BE2C (cell line): ENCODE measurements around the gene TMEM220.

Experiments used
- DNase-seq: peaks from one replicate; pipeline ENCODE4 v3.0.0-alpha.2; 2020
- H3K27me3 ChIP-seq: fragments of 250-450 bp; sonication (Bioruptor Pico); 2 replicates; pipeline ENCODE4 v1.5.1; 2020; ENCODE audit warnings: mild to moderate bottlenecking
- H3K36me3 ChIP-seq: fragments of 250-450 bp; sonication (Bioruptor Pico); 2 replicates; pipeline ENCODE4 v1.5.1; 2020; ENCODE audit warnings: mild to moderate bottlenecking
- H3K4me1 ChIP-seq: fragments of 250-450 bp; sonication (Bioruptor Pico); 2 replicates; pipeline ENCODE4 v1.5.1; 2020
- H3K4me3 ChIP-seq: 2 replicates; pipeline ENCODE4 v1.5.1; 2011; ENCODE audit warnings: low read depth, low read length
- H3K9me3 ChIP-seq: fragments of 250-450 bp; sonication (Bioruptor Pico); 2 replicates; pipeline ENCODE4 v1.5.1; 2020
- TF ChIP-seq, protein P1 (sequence below): IDR thresholded peaks from 2 replicates; pipeline ENCODE4 v1.5.1; 2012; ENCODE audit warnings: mild to moderate bottlenecking, low read depth, low read length

The TMEM220 gene

DNA sequence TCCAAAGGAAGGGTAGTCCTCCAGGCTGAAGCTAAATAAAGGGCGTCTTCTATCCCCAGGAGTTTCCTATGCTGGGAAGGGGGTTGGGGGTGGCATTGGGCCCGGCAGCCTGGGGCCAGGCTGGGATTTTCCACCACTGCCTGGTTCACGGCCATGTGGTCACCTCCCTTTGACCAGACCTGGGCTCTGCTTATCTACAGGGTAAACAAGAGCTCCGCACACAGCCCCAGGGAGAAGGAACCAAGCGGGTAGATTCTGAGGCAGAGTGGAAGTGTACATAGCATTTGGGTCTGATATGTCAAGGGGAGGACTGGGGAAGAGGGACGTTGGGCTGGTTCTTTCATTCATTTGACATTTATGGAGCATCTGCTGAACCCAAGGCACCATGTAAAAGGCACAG, 27.2 kb upstream of the TMEM220 start:
- peak; percentile 16 for DNase-seq
- Histone ChIP-seq H3K4me1 (no peaks in the 10 kb centered on the region), H3K9me3 (no peaks in the 10 kb centered on the region), H3K36me3 (no peaks in the 10 kb centered on the region), H3K4me3 (no peak overlapping the region), H3K27me3 (no peaks in the 10 kb centered on the region)
- TF ChIP-seq, protein P1, sequence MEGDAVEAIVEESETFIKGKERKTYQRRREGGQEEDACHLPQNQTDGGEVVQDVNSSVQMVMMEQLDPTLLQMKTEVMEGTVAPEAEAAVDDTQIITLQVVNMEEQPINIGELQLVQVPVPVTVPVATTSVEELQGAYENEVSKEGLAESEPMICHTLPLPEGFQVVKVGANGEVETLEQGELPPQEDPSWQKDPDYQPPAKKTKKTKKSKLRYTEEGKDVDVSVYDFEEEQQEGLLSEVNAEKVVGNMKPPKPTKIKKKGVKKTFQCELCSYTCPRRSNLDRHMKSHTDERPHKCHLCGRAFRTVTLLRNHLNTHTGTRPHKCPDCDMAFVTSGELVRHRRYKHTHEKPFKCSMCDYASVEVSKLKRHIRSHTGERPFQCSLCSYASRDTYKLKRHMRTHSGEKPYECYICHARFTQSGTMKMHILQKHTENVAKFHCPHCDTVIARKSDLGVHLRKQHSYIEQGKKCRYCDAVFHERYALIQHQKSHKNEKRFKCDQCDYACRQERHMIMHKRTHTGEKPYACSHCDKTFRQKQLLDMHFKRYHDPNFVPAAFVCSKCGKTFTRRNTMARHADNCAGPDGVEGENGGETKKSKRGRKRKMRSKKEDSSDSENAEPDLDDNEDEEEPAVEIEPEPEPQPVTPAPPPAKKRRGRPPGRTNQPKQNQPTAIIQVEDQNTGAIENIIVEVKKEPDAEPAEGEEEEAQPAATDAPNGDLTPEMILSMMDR: no peak

DNA sequence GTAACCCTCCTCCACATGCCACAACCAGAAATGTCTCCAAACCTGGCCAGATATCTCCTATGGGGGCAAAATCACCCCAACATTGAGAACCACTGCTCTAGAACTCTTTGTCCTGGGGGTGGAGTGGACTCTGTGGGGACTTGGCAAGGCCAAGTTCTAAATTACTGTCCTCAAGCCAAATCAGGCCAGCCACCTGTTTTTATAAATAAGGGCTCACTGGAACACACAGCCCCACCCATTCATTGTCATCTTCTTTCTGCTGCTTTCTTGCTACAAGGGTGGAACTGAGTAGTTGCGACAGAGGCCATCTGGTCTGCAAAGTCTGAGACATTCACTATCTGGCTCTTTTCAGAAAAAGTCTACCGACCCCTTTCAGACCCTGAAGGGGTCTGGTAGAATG, 26.8 kb upstream of the TMEM220 start:
- TF ChIP-seq, protein P1: no peak
- H3K27me3 ChIP-seq: no peaks in the 10 kb centered on the region
- H3K4me3 ChIP-seq: no peak overlapping the region
- H3K4me1 ChIP-seq: no peaks in the 10 kb centered on the region
- no peaks in the 10 kb centered on the region for H3K9me3 ChIP-seq
- DNase-seq: no peak
- no peaks in the 10 kb centered on the region for H3K36me3 ChIP-seq

DNA sequence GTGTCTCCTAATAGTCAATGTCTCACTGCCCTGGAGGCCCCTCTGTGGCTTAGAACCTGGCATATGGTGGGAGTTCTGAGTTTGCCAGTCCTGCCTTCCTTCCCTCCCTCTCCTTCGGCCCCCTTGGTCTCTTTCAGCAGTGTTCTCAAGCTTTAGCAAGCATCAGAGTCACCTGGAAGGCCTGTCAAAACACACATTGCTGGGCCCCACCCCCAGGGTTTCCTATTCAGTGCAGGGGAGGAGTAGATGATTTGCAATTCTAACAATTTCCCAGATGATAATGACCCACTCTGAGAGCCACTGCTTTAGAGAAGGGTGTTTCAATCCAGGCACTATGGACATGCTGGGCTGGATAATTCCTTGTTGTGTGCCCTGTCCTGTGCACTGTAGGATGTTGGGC, 26.4 kb upstream of the TMEM220 start:
- H3K4me3 ChIP-seq: no peak overlapping the region
- DNase-seq: no peak
- no peaks in the 10 kb centered on the region for H3K36me3 ChIP-seq
- TF ChIP-seq, protein P1: no peak
- H3K9me3 ChIP-seq: no peaks in the 10 kb centered on the region
- no peaks in the 10 kb centered on the region for H3K4me1 ChIP-seq
- no peaks in the 10 kb centered on the region for H3K27me3 ChIP-seq

DNA sequence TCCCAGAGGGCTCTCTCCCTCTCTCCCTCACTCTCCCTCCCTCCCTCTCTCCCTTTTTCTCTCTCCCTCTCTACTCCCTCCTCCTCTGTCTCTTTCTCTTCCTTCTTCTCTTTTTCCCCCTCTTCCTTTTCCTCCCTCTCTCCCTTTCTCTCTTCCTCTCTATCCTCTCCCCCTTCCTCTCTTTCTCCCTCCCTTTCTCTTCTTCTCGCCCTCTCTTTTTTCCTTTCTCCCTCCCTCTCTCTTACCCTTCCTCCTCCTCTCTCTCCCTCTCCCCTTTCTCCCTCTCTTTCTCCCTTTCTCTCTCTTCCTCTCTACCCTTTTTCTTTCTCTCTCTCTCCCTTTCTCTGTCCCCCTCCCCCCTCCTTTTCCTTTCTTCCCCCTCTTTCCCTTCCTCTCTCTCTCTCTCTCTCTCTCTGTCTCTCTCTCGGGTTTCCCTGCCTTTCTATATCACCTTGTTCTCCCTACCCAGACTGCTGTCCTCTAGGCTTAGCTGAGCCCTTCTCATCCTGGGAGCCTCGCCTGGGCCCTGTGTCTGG, 25.8 kb upstream of the TMEM220 start:
- Histone ChIP-seq H3K4me1 (no peaks in the 10 kb centered on the region), H3K27me3 (no peaks in the 10 kb centered on the region), H3K4me3 (no peak overlapping the region), H3K9me3 (no peaks in the 10 kb centered on the region), H3K36me3 (no peaks in the 10 kb centered on the region)
- TF ChIP-seq, protein P1: no peak
- no peak for DNase-seq

DNA sequence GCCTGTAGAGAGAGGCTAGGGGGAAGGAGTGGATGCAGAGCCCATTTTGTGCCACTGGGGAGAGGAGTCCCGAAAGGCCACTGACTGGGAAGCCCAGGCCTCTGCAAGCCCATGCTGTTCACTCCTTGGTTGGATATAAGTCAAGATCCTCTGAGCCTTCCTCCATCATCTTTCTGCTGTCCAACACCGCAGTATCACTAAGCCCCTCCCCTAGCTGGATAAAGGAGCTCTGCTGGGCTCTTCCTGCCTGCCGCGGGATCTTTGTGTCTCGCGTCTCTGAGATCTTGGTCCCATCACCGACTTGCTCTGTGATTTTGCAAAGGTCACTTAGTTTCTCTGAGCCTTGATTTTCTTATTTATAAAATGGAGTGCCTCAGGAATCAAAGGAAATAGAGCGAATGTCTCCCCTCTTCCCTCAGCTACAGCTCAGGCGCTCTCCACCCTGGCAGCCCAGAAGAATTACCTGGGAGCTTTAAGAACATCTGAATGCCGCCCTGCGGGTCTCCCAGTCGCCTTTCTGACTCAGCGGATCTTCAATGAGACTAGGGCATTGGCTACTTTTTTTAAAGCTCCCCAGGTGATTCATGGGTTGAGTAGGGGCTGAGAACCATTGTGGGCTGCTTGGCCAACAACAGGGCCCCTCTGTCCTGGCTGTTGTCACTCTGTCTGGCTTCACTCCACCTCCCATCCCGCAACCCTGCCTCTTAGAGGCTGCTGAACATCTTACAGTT, 25.2 kb upstream of the TMEM220 start:
- DNase-seq: no peak
- Histone ChIP-seq H3K36me3 (no peaks in the 10 kb centered on the region), H3K27me3 (no peaks in the 10 kb centered on the region), H3K4me1 (no peaks in the 10 kb centered on the region), H3K9me3 (no peaks in the 10 kb centered on the region), H3K4me3 (no peak overlapping the region)
- TF ChIP-seq, protein P1: no peak

DNA sequence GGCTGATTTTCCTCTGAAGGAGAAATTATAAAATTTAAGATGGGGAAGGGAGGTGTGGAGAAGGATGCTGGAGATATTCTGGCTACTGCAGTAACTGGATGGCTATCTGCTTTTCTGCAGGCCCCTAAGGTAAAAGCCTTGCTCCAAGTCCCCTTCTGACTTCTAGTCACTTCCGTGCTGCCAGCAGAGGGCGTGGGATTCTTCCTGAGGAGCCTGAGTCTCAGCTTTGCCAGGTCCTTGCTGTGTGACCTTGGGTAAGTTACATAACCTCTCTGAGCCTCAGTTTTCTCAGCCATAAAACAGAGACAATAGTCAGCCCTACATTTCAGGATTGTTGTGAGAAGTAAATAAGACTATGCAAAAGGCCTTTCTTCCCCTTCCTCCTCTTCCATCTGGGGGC, 24.3 kb upstream of the TMEM220 start:
- peak; percentile 41 for DNase-seq
- Histone ChIP-seq H3K9me3 (no peaks in the 10 kb centered on the region), H3K4me1 (no peaks in the 10 kb centered on the region), H3K4me3 (no peak overlapping the region), H3K27me3 (no peaks in the 10 kb centered on the region), H3K36me3 (no peaks in the 10 kb centered on the region)
- TF ChIP-seq, protein P1: peak; percentile 39
